Astrocyte (in vitro differentiated cells and primary cell): Measurements from ENCODE around the gene LILRA1. TPM values are rescaled to one million over a fixed set of nuclear protein-coding genes. Genes with fewer than 3 reads are reported as not detected.
"Not testable (repeated sequence)": the region's sequence is repeated elsewhere in the genome, so short reads cannot be mapped to it uniquely, and the experiment has no call there.

Source experiments
- DNase-seq: peaks from one replicate; pipeline ENCODE4 v3.0.0-alpha.2; 2010; ENCODE audit warnings: low read depth
- FAIRE-seq: peaks from 2 replicates; lab custom pipeline; 2011; peaks lifted over from hg19 to GRCh38; lab: Jason Lieb, UNC
- H2AFZ ChIP-seq: 2 replicates; pipeline ENCODE4 v1.6.0; 2012; ENCODE audit warnings: low read depth, low read length, inconsistent platforms
- H3K27ac ChIP-seq: 2 replicates; pipeline ENCODE4 v1.5.1; 2011; ENCODE audit warnings: low read depth, low read length, inconsistent platforms
- H3K27me3 ChIP-seq: 2 replicates; pipeline ENCODE4 v1.6.0; 2011; ENCODE audit warnings: low read length, inconsistent platforms; ENCODE audit not compliant: insufficient read depth
- H3K36me3 ChIP-seq: 2 replicates; pipeline ENCODE4 v1.5.1; 2011; ENCODE audit warnings: low read length, inconsistent platforms; ENCODE audit not compliant: insufficient read depth
- H3K4me1 ChIP-seq: 2 replicates; pipeline ENCODE4 v1.5.1; 2011; ENCODE audit warnings: low read length, inconsistent platforms; ENCODE audit not compliant: insufficient read depth
- H3K4me2 ChIP-seq: 2 replicates; pipeline ENCODE4 v1.6.0; 2012; ENCODE audit warnings: low read length, inconsistent platforms
- H3K4me3 ChIP-seq: 2 replicates; pipeline ENCODE4 v1.5.1; 2011; ENCODE audit warnings: low read depth, mild to moderate bottlenecking, low read length, inconsistent platforms; ENCODE audit not compliant: insufficient read depth
- H3K79me2 ChIP-seq: 2 replicates; pipeline ENCODE4 v1.6.0; 2012; ENCODE audit warnings: mild to moderate bottlenecking, low read length, inconsistent platforms; ENCODE audit not compliant: insufficient read depth
- H3K9ac ChIP-seq: 2 replicates; pipeline ENCODE4 v1.6.0; 2012; ENCODE audit warnings: mild to moderate bottlenecking, low read length, inconsistent platforms
- H3K9me3 ChIP-seq: 2 replicates; pipeline ENCODE4 v1.5.1; 2012; ENCODE audit warnings: low read depth, mild to moderate bottlenecking, low read length, inconsistent platforms; ENCODE audit not compliant: insufficient read depth
- H4K20me1 ChIP-seq: 2 replicates; pipeline ENCODE4 v1.6.0; 2012; ENCODE audit warnings: low read length, inconsistent platforms; ENCODE audit not compliant: insufficient read depth
- H3K27ac Mint-ChIP-seq: one replicate; pipeline ENCODE4 v1.8.0; 2021; ENCODE audit warnings: mild to moderate bottlenecking, mixed read lengths; ENCODE audit not compliant: unreplicated experiment
- H3K27me3 Mint-ChIP-seq: one replicate; pipeline ENCODE4 v1.8.0; 2021; ENCODE audit warnings: low read depth, mixed read lengths; ENCODE audit not compliant: unreplicated experiment
- H3K36me3 Mint-ChIP-seq: one replicate; pipeline ENCODE4 v1.8.0; 2021; ENCODE audit warnings: low read depth, mixed read lengths; ENCODE audit not compliant: unreplicated experiment
- H3K4me1 Mint-ChIP-seq: one replicate; pipeline ENCODE4 v1.8.0; 2021; ENCODE audit warnings: low read depth, mixed read lengths; ENCODE audit not compliant: unreplicated experiment
- H3K4me3 Mint-ChIP-seq: one replicate; pipeline ENCODE4 v1.8.0; 2021; ENCODE audit warnings: mild to moderate bottlenecking, moderate library complexity, mixed read lengths; ENCODE audit not compliant: unreplicated experiment
- H3K9me3 Mint-ChIP-seq: one replicate; pipeline ENCODE4 v1.8.0; 2021; ENCODE audit warnings: mild to moderate bottlenecking, mixed read lengths; ENCODE audit not compliant: unreplicated experiment
- CTCF ChIP-seq: IDR thresholded peaks from 2 replicates; pipeline ENCODE4 v1.5.1; 2011; ENCODE audit warnings: low read depth, mild to moderate bottlenecking, inconsistent platforms, low read length, moderate library complexity; ENCODE audit not compliant: insufficient read depth
- EZH2 ChIP-seq: IDR thresholded peaks from 2 replicates; pipeline ENCODE4 v1.6.1; 2012; ENCODE audit warnings: mild to moderate bottlenecking, low read length, inconsistent platforms; ENCODE audit not compliant: insufficient read depth
- total RNA-seq: library from RNA; stranded (reverse); gene quantifications from 2 replicates; pipeline ENCODE4 v1.2.1, GENCODE V29; 2021

The LILRA1 gene
- total RNA-seq, 1 donor from 2014 or later = not detected

GRCh38 chr19:54616821-54617560, 23.6 kb downstream of the LILRA1 start:
- Histone ChIP-seq H2AFZ (no peak overlapping the region), H3K4me1 (no peaks in the 10 kb centered on the region), H3K27ac (no peak overlapping the region), H3K79me2 (no peaks in the 10 kb centered on the region), H3K36me3 (no peaks in the 10 kb centered on the region), H4K20me1 (no peaks in the 10 kb centered on the region), H3K4me3 (no peak overlapping the region), H3K9me3 (peaks cover 3% of the 10 kb centered on the region), H3K27me3 (no peaks in the 10 kb centered on the region), H3K4me2 (no peak overlapping the region), H3K9ac (no peak overlapping the region)
- no peak for FAIRE-seq
- no peak for DNase-seq
- Mint-ChIP-seq H3K4me1 (no peaks in the 10 kb centered on the region), H3K27me3 (no peaks in the 10 kb centered on the region), H3K9me3 (peaks cover 10% of the 10 kb centered on the region), H3K36me3 (no peaks in the 10 kb centered on the region), H3K27ac (no peak overlapping the region), H3K4me3 (no peak overlapping the region)
- TF ChIP-seq EZH2 (no peak), CTCF (no peak)

GRCh38 chr19:54620464-54620863, 27.0 kb downstream of the LILRA1 start:
- peaks cover 3% of the 10 kb centered on the region for H3K9me3 ChIP-seq
- no peaks in the 10 kb centered on the region for H3K4me1 ChIP-seq
- no peak overlapping the region for H3K4me2 ChIP-seq
- no peak overlapping the region for H3K27ac ChIP-seq
- no peak overlapping the region for H3K9ac ChIP-seq
- Mint-ChIP-seq H3K9me3 (peaks cover 14% of the 10 kb centered on the region), H3K27me3 (no peaks in the 10 kb centered on the region), H3K4me3 (no peak overlapping the region), H3K36me3 (no peaks in the 10 kb centered on the region), H3K27ac (no peak overlapping the region), H3K4me1 (no peaks in the 10 kb centered on the region)
- no peak overlapping the region for H3K4me3 ChIP-seq
- no peaks in the 10 kb centered on the region for H4K20me1 ChIP-seq
- FAIRE-seq (no peak), DNase-seq (no peak)
- no peak overlapping the region for H2AFZ ChIP-seq
- no peaks in the 10 kb centered on the region for H3K36me3 ChIP-seq
- no peaks in the 10 kb centered on the region for H3K27me3 ChIP-seq
- no peaks in the 10 kb centered on the region for H3K79me2 ChIP-seq
- TF ChIP-seq CTCF (no peak), EZH2 (no peak)

GRCh38 chr19:54622431-54622830, 29.0 kb downstream of the LILRA1 start:
- Histone ChIP-seq H3K4me2 (no peak overlapping the region), H3K79me2 (no peaks in the 10 kb centered on the region), H3K9me3 (peaks cover 6% of the 10 kb centered on the region), H4K20me1 (no peaks in the 10 kb centered on the region), H3K4me1 (no peaks in the 10 kb centered on the region), H3K36me3 (no peaks in the 10 kb centered on the region), H2AFZ (no peak overlapping the region), H3K4me3 (no peak overlapping the region), H3K9ac (no peak overlapping the region), H3K27me3 (no peaks in the 10 kb centered on the region), H3K27ac (no peak overlapping the region)
- H3K4me3 Mint-ChIP-seq = no peak overlapping the region
- FAIRE-seq = no peak
- peaks cover 11% of the 10 kb centered on the region for H3K9me3 Mint-ChIP-seq
- DNase-seq = no peak
- H3K36me3 Mint-ChIP-seq = no peaks in the 10 kb centered on the region
- no peak overlapping the region for H3K27ac Mint-ChIP-seq
- TF ChIP-seq EZH2 = no peak
- TF ChIP-seq CTCF = no peak
- H3K27me3 Mint-ChIP-seq = no peaks in the 10 kb centered on the region
- no peaks in the 10 kb centered on the region for H3K4me1 Mint-ChIP-seq

GRCh38 chr19:54624234-54624633, 30.8 kb downstream of the LILRA1 start:
- not testable (repeated sequence) for H3K27me3 ChIP-seq, H3K27ac ChIP-seq, H4K20me1 ChIP-seq, DNase-seq, H3K36me3 Mint-ChIP-seq, FAIRE-seq, H3K79me2 ChIP-seq, H3K4me1 Mint-ChIP-seq, H3K9me3 ChIP-seq, H3K27ac Mint-ChIP-seq, H3K4me3 ChIP-seq, H2AFZ ChIP-seq, H3K9ac ChIP-seq, H3K4me3 Mint-ChIP-seq, H3K27me3 Mint-ChIP-seq, H3K36me3 ChIP-seq, H3K4me1 ChIP-seq, H3K4me2 ChIP-seq
- H3K9me3 Mint-ChIP-seq = peaks cover 15% of the 10 kb centered on the region
